GM10266 (cell line): ENCODE measurements around the gene IL22.

Experiments
- DNase-seq: peaks from one replicate; pipeline ENCODE4 v3.0.0; 2012; ENCODE audit errors: extremely low spot score
- CTCF ChIP-seq: IDR thresholded peaks from 2 replicates; pipeline ENCODE4 v1.5.1; 2012; ENCODE audit warnings: mild to moderate bottlenecking, low read depth; ENCODE audit not compliant: control insufficient read depth, insufficient read depth; ENCODE audit errors: missing control alignments

IL22 gene

GRCh38 chr12:68253504-68253903 lies at the start of gene IL22:
Gene IL22 (minus strand): TSS chr12:68253604. CDS start chr12:68253448, 156 bp downstream.
- no peak for DNase-seq
- no peak for TF ChIP-seq CTCF

GRCh38 chr12:68297929-68298328 lies 44.5 kb upstream of the IL22 start:
- no peak for DNase-seq
- TF ChIP-seq CTCF, result no peak

GRCh38 chr12:68294251-68294650 lies 40.8 kb upstream of the IL22 start:
- no peak for TF ChIP-seq CTCF

GRCh38 chr12:68293347-68293746 lies 39.9 kb upstream of the IL22 start:
- no peak for DNase-seq
- no peak for TF ChIP-seq CTCF

More at GRCh38 chr12:68294251-68294650, 40.8 kb upstream of the IL22 start:
- DNase-seq, result no peak

- DNase-seq, result no peak
- no peak for TF ChIP-seq CTCF
Observed at GRCh38 chr12:68292151-68292943, 38.9 kb upstream of the IL22 start.

- DNase-seq, result no peak
- no peak for TF ChIP-seq CTCF
Observed at GRCh38 chr12:68291396-68292036, 38.1 kb upstream of the IL22 start.

GRCh38 chr12:68290126-68290525 lies 36.7 kb upstream of the IL22 start:
- TF ChIP-seq CTCF, result no peak
- DNase-seq, result peak; percentile 32
